Vagina (tissue), 2 donors: ENCODE data around the gene CACNA1S. TPM values are rescaled to one million over a fixed set of nuclear protein-coding genes. Genes with fewer than 3 reads are reported as not detected.

ENCODE experiments used
- DNase-seq, 2 donors: peaks; one replicate each; pipeline ENCODE4 v3.0.0-alpha.2; 2017; ENCODE audit errors: extremely low spot score in 2 of 2
- H3K27ac ChIP-seq: fragments of 200-600 bp; sonication (generic); one replicate; pipeline ENCODE4 v1.5.1; 2019
- H3K27me3 ChIP-seq: fragments of 200-600 bp; sonication (generic); one replicate; pipeline ENCODE4 v1.5.1; 2019
- H3K36me3 ChIP-seq, 2 donors: fragments of 200-600 bp; sonication (generic); one replicate each; pipeline ENCODE4 v1.5.1; 2017 to 2019
- H3K4me1 ChIP-seq: fragments of 200-600 bp; sonication (generic); one replicate; pipeline ENCODE4 v1.5.1; 2019
- H3K4me3 ChIP-seq, 2 donors: fragments of 200-600 bp; sonication (generic); 1 replicate in 1 of 2; 2 replicates in 1 of 2; pipeline ENCODE4 v1.5.1; 2016 to 2019
- H3K9me3 ChIP-seq: fragments of 200-600 bp; sonication (generic); one replicate; pipeline ENCODE4 v1.5.1; 2019
- POLR2A ChIP-seq, 2 donors: fragments of 450-650 bp; IDR thresholded peaks; one replicate each; pipeline ENCODE4 v1.6.1; 2017; ENCODE audit warnings: antibody characterized with exemption in 2 of 2, mild to moderate bottlenecking in 2 of 2, moderate library complexity in 2 of 2
- POLR2AphosphoS5 ChIP-seq, 2 donors: sonication (generic); formaldehyde crosslinking; IDR thresholded peaks; one replicate each; pipeline ENCODE4 v1.9.0; 2017; ENCODE audit warnings: antibody characterized with exemption in 2 of 2, mild to moderate bottlenecking in 2 of 2, low read depth in 1 of 2; ENCODE audit not compliant: insufficient read depth in 1 of 2
- intact Hi-C: fragments of 100-400 bp; cut with DNase I; formaldehyde crosslinking; loops from one replicate; pipeline ENCODE4 v1.15.1; 2023
- total RNA-seq: library from RNA; depleted of rRNA; stranded (reverse); fragments of >200 nt; gene quantifications from one replicate; pipeline ENCODE4 v1.2.3, GENCODE V29; 2016
- TF ChIP-seq, protein P1 (sequence below), 3 experiments: fragments of 450-650 bp in 2 of 3; fragments of 200-600 bp in 1 of 3; sonication (generic) in 1 of 3; IDR thresholded peaks; one replicate each; pipeline ENCODE4 v1.5.1; 2017 to 2019; ENCODE audit warnings: antibody characterized with exemption in 3 of 3, mild to moderate bottlenecking in 2 of 3, moderate library complexity in 2 of 3

The CACNA1S gene
- total RNA-seq, 1 donor from 2014 or later: not detected

DNA sequence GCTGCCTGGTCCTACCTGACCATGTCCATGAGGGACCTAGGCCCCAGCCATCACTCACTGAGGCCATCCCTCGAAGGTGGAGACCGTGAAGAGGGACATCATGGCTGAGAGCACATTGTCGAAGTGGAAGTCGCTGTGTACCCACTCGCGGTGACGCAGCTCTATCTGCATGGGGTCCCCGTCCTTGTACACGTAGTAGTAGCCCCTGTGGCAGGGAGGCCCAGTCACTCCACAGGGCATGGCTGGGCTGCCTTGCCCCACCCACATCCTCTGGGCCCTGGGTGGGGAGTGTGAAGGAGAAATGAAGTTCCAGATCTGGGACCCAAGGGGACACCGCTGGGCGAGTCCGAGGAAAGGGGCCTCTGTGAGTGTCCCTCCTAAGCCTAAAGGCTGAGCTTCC, 50.3 kb downstream of the CACNA1S start:
- no peak overlapping the region for H3K4me3 ChIP-seq
- H3K36me3 ChIP-seq: no peaks in the 10 kb centered on the region
- no peaks in the 10 kb centered on the region for H3K9me3 ChIP-seq
- intact Hi-C loops: no loop called here
- H3K4me1 ChIP-seq: no peaks in the 10 kb centered on the region
- no peak for DNase-seq
- TF ChIP-seq POLR2AphosphoS5 (IDR thresholded peaks at IDR 0.05; ENCODE audit: insufficient read depth in 1 of 2, low read depth in 1 of 2): no peak
- TF ChIP-seq, protein P1, sequence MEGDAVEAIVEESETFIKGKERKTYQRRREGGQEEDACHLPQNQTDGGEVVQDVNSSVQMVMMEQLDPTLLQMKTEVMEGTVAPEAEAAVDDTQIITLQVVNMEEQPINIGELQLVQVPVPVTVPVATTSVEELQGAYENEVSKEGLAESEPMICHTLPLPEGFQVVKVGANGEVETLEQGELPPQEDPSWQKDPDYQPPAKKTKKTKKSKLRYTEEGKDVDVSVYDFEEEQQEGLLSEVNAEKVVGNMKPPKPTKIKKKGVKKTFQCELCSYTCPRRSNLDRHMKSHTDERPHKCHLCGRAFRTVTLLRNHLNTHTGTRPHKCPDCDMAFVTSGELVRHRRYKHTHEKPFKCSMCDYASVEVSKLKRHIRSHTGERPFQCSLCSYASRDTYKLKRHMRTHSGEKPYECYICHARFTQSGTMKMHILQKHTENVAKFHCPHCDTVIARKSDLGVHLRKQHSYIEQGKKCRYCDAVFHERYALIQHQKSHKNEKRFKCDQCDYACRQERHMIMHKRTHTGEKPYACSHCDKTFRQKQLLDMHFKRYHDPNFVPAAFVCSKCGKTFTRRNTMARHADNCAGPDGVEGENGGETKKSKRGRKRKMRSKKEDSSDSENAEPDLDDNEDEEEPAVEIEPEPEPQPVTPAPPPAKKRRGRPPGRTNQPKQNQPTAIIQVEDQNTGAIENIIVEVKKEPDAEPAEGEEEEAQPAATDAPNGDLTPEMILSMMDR (IDR thresholded peaks at IDR 0.05): no peak
- no peak for TF ChIP-seq POLR2A (IDR thresholded peaks at IDR 0.05)
- H3K27me3 ChIP-seq: no peaks in the 10 kb centered on the region
- H3K27ac ChIP-seq: no peak overlapping the region

DNA sequence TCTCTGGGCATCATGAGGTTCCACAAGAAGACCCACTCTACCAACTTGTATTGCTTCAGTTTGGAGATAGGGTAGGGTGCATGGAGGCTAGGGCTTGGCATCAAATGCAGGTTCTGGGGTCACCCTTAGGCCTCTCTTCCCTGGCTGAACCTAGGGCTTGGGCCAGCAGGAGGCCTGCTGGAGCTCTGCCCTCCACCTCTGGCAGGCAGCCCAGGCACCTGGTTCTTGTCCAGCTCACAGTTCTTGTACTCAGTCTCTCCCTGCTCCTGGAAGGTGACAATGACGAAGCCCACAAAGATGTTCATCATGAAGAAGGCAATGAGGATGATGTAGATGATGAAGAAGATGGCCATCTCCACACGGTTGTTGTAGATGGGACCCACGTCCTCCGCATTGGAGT, 51.2 kb downstream of the CACNA1S start:
- DNase-seq: no peak
- Histone ChIP-seq H3K9me3 (no peaks in the 10 kb centered on the region), H3K4me3 (no peak overlapping the region), H3K27ac (no peak overlapping the region), H3K27me3 (no peaks in the 10 kb centered on the region), H3K4me1 (no peaks in the 10 kb centered on the region), H3K36me3 (no peaks in the 10 kb centered on the region)
- TF ChIP-seq POLR2AphosphoS5 (IDR thresholded peaks at IDR 0.05; ENCODE audit: insufficient read depth in 1 of 2, low read depth in 1 of 2) (no peak), POLR2A (IDR thresholded peaks at IDR 0.05) (no peak)
- TF ChIP-seq, protein P1 (IDR thresholded peaks at IDR 0.05): no peak
- intact Hi-C loops: no loop called here

DNA sequence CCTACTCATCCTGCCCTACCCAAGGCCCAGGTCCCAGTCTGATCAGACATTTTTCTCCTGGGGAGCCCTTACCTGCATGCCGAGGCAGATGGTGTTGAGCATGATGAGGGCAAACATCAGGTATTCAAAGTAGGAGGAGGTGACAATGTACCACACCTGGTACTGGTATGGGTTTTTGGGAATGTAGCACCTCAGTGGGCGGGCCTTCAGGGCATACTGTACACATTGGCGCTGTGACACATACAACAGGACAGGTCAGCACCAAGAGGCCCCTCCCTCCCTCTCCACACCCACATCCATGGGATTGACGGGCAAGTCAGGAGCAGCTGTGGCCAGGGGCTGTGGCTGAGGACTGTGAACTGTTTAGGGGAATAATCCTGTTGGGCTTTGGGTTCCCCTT, 51.6 kb downstream of the CACNA1S start:
- H3K9me3 ChIP-seq: no peaks in the 10 kb centered on the region
- intact Hi-C loops: no loop called here
- H3K27me3 ChIP-seq: no peaks in the 10 kb centered on the region
- H3K36me3 ChIP-seq: no peaks in the 10 kb centered on the region
- no peak for TF ChIP-seq POLR2AphosphoS5 (IDR thresholded peaks at IDR 0.05; ENCODE audit: insufficient read depth in 1 of 2, low read depth in 1 of 2)
- TF ChIP-seq, protein P1 (IDR thresholded peaks at IDR 0.05): no peak
- no peak overlapping the region for H3K27ac ChIP-seq
- no peaks in the 10 kb centered on the region for H3K4me1 ChIP-seq
- DNase-seq: no peak
- H3K4me3 ChIP-seq: no peak overlapping the region

DNA sequence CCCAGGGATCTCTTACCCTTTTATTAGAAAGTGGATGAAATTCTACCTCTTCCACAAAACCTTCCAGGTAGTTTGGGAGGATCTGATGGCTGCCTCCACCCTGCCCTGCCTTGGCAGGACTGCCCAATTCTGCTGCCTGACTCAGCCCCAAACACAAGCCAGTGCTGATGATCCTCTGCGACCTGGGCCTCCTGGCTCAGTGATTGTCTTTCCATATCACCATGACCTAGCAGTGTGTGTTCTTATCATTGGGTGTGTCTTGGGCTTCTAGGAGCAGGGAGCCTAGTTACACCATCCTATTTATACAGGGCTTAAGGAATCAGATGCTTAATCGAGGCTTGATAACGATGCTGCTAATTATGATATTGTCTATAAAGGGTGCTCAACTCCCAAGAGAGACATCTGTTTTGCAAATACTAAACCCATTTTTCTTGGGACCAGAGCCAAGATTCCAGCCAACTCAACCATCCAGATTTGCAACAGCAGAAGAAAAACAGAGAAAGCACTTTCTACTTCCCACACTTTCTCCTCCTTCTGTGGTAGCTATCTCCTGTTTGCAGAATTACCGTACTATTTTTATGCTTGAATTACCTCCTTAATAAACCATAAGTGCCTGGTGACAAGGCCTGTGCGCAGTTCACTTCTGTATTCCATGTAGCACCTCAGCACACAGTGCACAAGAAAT, 52.2 kb downstream of the CACNA1S start:
- no peak for TF ChIP-seq POLR2AphosphoS5 (IDR thresholded peaks at IDR 0.05; ENCODE audit: insufficient read depth in 1 of 2, low read depth in 1 of 2)
- intact Hi-C loops: no loop called here
- no peak for DNase-seq

DNA sequence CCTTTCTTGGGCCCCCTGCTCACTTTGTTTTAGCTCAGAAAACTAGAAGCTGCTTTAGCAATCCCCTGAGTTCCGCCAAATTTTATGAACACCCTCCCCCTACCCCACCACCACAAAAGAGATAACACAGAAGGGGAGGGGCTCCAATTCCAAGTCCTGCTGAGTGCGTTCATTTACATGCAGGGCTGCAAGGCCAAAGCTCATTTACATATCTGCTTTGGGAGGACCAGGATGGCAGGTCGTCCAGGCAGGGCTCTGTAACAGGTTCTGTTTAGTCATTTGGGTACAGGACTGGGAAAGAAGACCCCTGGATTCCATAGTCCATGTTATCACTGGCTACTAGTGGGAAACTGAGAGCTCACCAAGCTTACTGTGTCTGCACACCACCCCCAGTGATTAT, 52.8 kb downstream of the CACNA1S start:
- no peaks in the 10 kb centered on the region for H3K4me1 ChIP-seq

More for the DNA sequence above, 52.2 kb downstream of the CACNA1S start:
- Histone ChIP-seq H3K9me3 (no peaks in the 10 kb centered on the region), H3K36me3 (no peaks in the 10 kb centered on the region), H3K27me3 (no peaks in the 10 kb centered on the region), H3K4me3 (no peak overlapping the region), H3K4me1 (no peaks in the 10 kb centered on the region), H3K27ac (no peak overlapping the region)

More for the DNA sequence above, 52.8 kb downstream of the CACNA1S start:
- intact Hi-C loops: no loop called here
- Histone ChIP-seq H3K4me3 (no peak overlapping the region), H3K9me3 (no peaks in the 10 kb centered on the region), H3K27ac (no peak overlapping the region), H3K36me3 (no peaks in the 10 kb centered on the region), H3K27me3 (no peaks in the 10 kb centered on the region)
- no peak for DNase-seq
- no peak for TF ChIP-seq POLR2AphosphoS5 (IDR thresholded peaks at IDR 0.05; ENCODE audit: insufficient read depth in 1 of 2, low read depth in 1 of 2)
- TF ChIP-seq, protein P1 (IDR thresholded peaks at IDR 0.05): no peak
- TF ChIP-seq POLR2A (IDR thresholded peaks at IDR 0.05): no peak
